HepG2 (cell line): ENCODE measurements around the gene BAHD1. TPM values are rescaled to one million over a fixed set of nuclear protein-coding genes. Genes with fewer than 3 reads are reported as not detected.

Experiments
- DMAP1 ChIP-seq: IDR thresholded peaks from 2 replicates; pipeline ENCODE4 v1.6.1; 2016
- HNRNPLL ChIP-seq: fragments of 200-400 bp; formaldehyde crosslinking; IDR thresholded peaks from 2 replicates; pipeline ENCODE4 v1.6.1; 2017; ENCODE audit warnings: mild to moderate bottlenecking, low read depth, low read length; ENCODE audit not compliant: poor library complexity, severe bottlenecking
- KDM5B ChIP-seq: sonication (generic); formaldehyde crosslinking; IDR thresholded peaks from 2 replicates; pipeline ENCODE4 v1.4.0; 2020; ENCODE audit warnings: missing genetic modification reagents, mild to moderate bottlenecking, borderline replicate concordance
- MAZ ChIP-seq, 2 experiments: sonication (generic) in 1 of 2; formaldehyde crosslinking in 1 of 2; IDR thresholded peaks; 2 replicates each; pipeline versions ENCODE4 v1.5.0 to v1.6.1; 2012 to 2020; ENCODE audit warnings: low read depth in 2 of 2, mild to moderate bottlenecking in 2 of 2, borderline replicate concordance in 1 of 2, improper control_type of control experiment in 1 of 2, low read length in 1 of 2, missing genetic modification reagents in 1 of 2, moderate library complexity in 1 of 2
- SRSF9 ChIP-seq: fragments of 200-400 bp; formaldehyde crosslinking; IDR thresholded peaks from 2 replicates; pipeline ENCODE4 v1.6.1; 2018; ENCODE audit warnings: borderline replicate concordance, mild to moderate bottlenecking, low read depth, low read length; ENCODE audit not compliant: insufficient read depth, poor library complexity, severe bottlenecking
- TBL1XR1 ChIP-seq: fragments of 150-350 bp; IDR thresholded peaks from 2 replicates; pipeline ENCODE4 v1.6.1; 2014; ENCODE audit warnings: borderline replicate concordance, low read length; ENCODE audit not compliant: partially characterized antibody
- TBX3 ChIP-seq: fragments of 450-650 bp; IDR thresholded peaks from 2 replicates; pipeline ENCODE4 v1.6.1; 2017; ENCODE audit warnings: antibody characterized with exemption, mild to moderate bottlenecking, inconsistent platforms, borderline replicate concordance
- XRCC5 ChIP-seq: fragments of 200-400 bp; formaldehyde crosslinking; optimal IDR thresholded peaks from 2 replicates; pipeline ENCODE3; 2017; ENCODE audit warnings: mild to moderate bottlenecking, low read length
- ZNF232 ChIP-seq: sonication (generic); formaldehyde crosslinking; IDR thresholded peaks from 2 replicates; pipeline ENCODE4 v1.4.0; 2020; ENCODE audit warnings: missing genetic modification reagents, borderline replicate concordance
- ZNF776 ChIP-seq: sonication (generic); formaldehyde crosslinking; IDR thresholded peaks from 2 replicates; pipeline ENCODE4 v1.4.0; 2020; ENCODE audit warnings: mild to moderate bottlenecking, missing genetic modification reagents
- ZNF790 ChIP-seq: sonication (generic); formaldehyde crosslinking; IDR thresholded peaks from 2 replicates; pipeline ENCODE4 v1.8.0; 2022; ENCODE audit warnings: missing genetic modification reagents, mild to moderate bottlenecking, borderline replicate concordance
- polyA plus RNA-seq, 8 experiments: library from polyadenylated mRNA; depleted of rRNA in 3 of 8; stranded (reverse) in 7 of 8; unstranded in 1 of 8; fragments of >200 nt; fragmentation: Illumina TruSeq in 4 of 8; extraction: Trizol in 4 of 8; gene quantifications; 2 replicates each; pipeline versions ENCODE4 v1.2.1 to v1.2.3, GENCODE V29; 2011 to 2016; ENCODE audit warnings: low read depth in 4 of 8, missing spikeins in 1 of 8, mixed read lengths in 1 of 8; ENCODE audit not compliant: insufficient read depth in 1 of 8
- total RNA-seq, 5 experiments: library from RNA; depleted of rRNA; stranded (reverse); fragments of >200 nt; fragmentation: Illumina TruSeq; extraction: Trizol; gene quantifications; 2 replicates each; pipeline ENCODE4 v1.2.3, GENCODE V29; 2016; ENCODE audit warnings: low read depth in 1 of 5
- TF ChIP-seq, protein P1 (sequence below): sonication (generic); formaldehyde crosslinking; IDR thresholded peaks from 2 replicates; pipeline ENCODE4 v1.9.0; 2021; ENCODE audit warnings: missing genetic modification reagents, borderline replicate concordance
- TF ChIP-seq, protein P2 (sequence below): sonication (generic); formaldehyde crosslinking; IDR thresholded peaks from 2 replicates; pipeline ENCODE4 v1.8.0; 2022; ENCODE audit warnings: missing genetic modification reagents, mild to moderate bottlenecking, inconsistent platforms, borderline replicate concordance
- TF ChIP-seq, protein P3 (sequence below): sonication (generic); formaldehyde crosslinking; IDR thresholded peaks from 2 replicates; pipeline ENCODE4 v1.8.1; 2023; ENCODE audit warnings: mild to moderate bottlenecking, missing genetic modification reagents, borderline replicate concordance
- TF ChIP-seq, protein P4 (sequence below): sonication (generic); formaldehyde crosslinking; conservative IDR thresholded peaks from 2 replicates; pipeline ENCODE4 v1.4.0; 2020; ENCODE audit warnings: missing genetic modification reagents
- TF ChIP-seq, protein P5 (sequence below), 2 experiments: IDR thresholded peaks; 2 replicates each; pipeline ENCODE4 v1.6.1; 2011 to 2012; ENCODE audit warnings: low read length in 2 of 2, borderline replicate concordance in 1 of 2, low read depth in 1 of 2, mild to moderate bottlenecking in 1 of 2, moderate library complexity in 1 of 2

BAHD1 gene
- total and polyA plus RNA-seq, 2 of the 13 experiments (the other 11 are each of a cell fraction or from before 2014, with no cell fraction given) = 3.3 to 8.7 TPM

DNA sequence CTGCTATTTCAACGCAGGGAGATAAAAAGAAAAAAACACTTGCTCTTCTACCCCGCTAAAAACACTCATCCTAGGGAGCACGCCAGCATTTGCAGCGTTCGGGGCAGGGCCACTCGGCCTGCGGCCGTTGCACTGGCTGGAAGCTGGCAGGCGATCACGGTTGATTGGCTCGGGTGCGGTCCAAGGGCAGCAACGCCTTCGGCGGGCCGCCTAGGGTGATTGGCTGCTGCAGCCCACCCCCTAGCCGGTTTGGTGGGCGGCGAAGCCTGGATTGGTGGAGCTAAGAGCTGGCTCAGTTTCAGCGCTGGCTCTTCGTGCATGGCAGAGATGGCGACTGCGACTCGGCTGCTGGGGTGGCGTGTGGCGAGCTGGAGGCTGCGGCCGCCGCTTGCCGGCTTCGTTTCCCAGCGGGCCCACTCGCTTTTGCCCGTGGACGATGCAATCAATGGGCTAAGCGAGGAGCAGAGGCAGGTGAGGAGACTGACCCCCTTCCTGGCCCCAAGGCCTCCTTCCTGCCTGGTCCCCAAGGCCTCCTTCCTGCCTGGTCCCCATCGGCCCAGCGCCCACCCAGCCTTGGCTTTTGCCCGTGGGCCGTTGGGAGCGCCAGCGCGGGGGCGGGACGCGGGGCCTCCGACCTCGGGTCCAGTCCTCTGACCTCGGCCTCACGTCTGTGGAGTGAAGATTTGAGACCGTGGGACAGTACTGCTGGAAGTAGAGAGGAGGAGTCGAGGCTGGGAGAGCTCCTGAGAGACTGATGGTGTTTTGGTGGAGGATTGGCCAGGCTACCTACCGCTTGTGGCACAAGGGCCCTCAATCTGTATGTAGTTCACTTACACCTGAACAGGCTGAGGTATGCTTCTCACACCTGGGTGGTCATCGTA lies 35.0 kb upstream of the BAHD1 start, which contains the start of gene IVD (continued):
- TF ChIP-seq TBL1XR1 (no peak), ZNF776 (CRISPR knock-in tag) (no peak; the same call in 1 of the 2 replicates), XRCC5 (no peak), MAZ (IDR thresholded peaks at IDR 0.05; ENCODE audit: borderline replicate concordance, low read depth, low read length) (no peak), MAZ (CRISPR knock-in tag; IDR thresholded peaks at IDR 0.05; ENCODE audit: low read depth) (peak; percentile 33; the same call in 1 of the 2 replicates), SRSF9 (no peak), ZNF790 (CRISPR knock-in tag) (peak; percentile 67; the same call in 1 of the 2 replicates), DMAP1 (CRISPR knock-in tag) (peak; percentile 74; the same call in 1 of the 2 replicates), HNRNPLL (peak; percentile 81), TBX3 (no peak), KDM5B (peak; percentile 80), ZNF232 (CRISPR knock-in tag) (no peak)
- TF ChIP-seq, protein P1, sequence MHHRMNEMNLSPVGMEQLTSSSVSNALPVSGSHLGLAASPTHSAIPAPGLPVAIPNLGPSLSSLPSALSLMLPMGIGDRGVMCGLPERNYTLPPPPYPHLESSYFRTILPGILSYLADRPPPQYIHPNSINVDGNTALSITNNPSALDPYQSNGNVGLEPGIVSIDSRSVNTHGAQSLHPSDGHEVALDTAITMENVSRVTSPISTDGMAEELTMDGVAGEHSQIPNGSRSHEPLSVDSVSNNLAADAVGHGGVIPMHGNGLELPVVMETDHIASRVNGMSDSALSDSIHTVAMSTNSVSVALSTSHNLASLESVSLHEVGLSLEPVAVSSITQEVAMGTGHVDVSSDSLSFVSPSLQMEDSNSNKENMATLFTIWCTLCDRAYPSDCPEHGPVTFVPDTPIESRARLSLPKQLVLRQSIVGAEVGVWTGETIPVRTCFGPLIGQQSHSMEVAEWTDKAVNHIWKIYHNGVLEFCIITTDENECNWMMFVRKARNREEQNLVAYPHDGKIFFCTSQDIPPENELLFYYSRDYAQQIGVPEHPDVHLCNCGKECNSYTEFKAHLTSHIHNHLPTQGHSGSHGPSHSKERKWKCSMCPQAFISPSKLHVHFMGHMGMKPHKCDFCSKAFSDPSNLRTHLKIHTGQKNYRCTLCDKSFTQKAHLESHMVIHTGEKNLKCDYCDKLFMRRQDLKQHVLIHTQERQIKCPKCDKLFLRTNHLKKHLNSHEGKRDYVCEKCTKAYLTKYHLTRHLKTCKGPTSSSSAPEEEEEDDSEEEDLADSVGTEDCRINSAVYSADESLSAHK (CRISPR knock-in tag) = no peak
- TF ChIP-seq, protein P2, sequence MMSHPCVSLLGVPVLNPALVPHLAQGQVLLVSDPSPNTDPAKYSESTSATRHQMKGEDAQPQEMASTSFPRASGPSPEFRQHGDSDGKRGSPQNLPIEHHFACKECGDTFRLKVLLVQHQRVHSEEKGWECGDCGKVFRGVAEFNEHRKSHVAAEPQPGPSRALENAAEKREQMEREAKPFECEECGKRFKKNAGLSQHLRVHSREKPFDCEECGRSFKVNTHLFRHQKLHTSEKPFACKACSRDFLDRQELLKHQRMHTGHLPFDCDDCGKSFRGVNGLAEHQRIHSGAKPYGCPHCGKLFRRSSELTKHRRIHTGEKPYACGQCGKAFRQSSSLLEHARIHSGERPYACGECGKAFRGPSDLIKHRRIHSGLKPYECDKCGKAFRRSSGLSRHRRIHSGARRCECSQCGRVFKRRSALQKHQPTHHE = no peak
- TF ChIP-seq, protein P3, sequence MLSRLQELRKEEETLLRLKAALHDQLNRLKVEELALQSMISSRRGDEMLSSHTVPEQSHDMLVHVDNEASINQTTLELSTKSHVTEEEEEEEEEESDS (CRISPR knock-in tag) = 0 out of 2 replicates have a peak, but pooled peaks have one; percentile 2
- TF ChIP-seq, protein P4, sequence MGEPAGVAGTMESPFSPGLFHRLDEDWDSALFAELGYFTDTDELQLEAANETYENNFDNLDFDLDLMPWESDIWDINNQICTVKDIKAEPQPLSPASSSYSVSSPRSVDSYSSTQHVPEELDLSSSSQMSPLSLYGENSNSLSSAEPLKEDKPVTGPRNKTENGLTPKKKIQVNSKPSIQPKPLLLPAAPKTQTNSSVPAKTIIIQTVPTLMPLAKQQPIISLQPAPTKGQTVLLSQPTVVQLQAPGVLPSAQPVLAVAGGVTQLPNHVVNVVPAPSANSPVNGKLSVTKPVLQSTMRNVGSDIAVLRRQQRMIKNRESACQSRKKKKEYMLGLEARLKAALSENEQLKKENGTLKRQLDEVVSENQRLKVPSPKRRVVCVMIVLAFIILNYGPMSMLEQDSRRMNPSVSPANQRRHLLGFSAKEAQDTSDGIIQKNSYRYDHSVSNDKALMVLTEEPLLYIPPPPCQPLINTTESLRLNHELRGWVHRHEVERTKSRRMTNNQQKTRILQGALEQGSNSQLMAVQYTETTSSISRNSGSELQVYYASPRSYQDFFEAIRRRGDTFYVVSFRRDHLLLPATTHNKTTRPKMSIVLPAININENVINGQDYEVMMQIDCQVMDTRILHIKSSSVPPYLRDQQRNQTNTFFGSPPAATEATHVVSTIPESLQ (CRISPR knock-in tag) = no peak
- TF ChIP-seq, protein P5, sequence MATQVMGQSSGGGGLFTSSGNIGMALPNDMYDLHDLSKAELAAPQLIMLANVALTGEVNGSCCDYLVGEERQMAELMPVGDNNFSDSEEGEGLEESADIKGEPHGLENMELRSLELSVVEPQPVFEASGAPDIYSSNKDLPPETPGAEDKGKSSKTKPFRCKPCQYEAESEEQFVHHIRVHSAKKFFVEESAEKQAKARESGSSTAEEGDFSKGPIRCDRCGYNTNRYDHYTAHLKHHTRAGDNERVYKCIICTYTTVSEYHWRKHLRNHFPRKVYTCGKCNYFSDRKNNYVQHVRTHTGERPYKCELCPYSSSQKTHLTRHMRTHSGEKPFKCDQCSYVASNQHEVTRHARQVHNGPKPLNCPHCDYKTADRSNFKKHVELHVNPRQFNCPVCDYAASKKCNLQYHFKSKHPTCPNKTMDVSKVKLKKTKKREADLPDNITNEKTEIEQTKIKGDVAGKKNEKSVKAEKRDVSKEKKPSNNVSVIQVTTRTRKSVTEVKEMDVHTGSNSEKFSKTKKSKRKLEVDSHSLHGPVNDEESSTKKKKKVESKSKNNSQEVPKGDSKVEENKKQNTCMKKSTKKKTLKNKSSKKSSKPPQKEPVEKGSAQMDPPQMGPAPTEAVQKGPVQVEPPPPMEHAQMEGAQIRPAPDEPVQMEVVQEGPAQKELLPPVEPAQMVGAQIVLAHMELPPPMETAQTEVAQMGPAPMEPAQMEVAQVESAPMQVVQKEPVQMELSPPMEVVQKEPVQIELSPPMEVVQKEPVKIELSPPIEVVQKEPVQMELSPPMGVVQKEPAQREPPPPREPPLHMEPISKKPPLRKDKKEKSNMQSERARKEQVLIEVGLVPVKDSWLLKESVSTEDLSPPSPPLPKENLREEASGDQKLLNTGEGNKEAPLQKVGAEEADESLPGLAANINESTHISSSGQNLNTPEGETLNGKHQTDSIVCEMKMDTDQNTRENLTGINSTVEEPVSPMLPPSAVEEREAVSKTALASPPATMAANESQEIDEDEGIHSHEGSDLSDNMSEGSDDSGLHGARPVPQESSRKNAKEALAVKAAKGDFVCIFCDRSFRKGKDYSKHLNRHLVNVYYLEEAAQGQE (IDR thresholded peaks at IDR 0.05; ENCODE audit: borderline replicate concordance in 1 of 2, low read depth in 1 of 2, low read length in 2 of 2) = no peak
